Measurements from ENCODE around the gene ST8SIA4. TPM values are rescaled to one million over a fixed set of nuclear protein-coding genes. Genes with fewer than 3 reads are reported as not detected.

The ST8SIA4 gene
- total and polyA plus RNA-seq, 8 donors, result 9.4 to 38.5 (median 11.2) TPM

GRCh38 chr5:100872408-100873190 is 30.5 kb downstream of the ST8SIA4 start:
- Histone ChIP-seq H3K4me1 (peaks cover 0 to 14% of the 10 kb centered on the region in 2 donors), H3K4me3 (no peak overlapping the region), H3K27ac (no peak overlapping the region), H3K36me3 (peaks cover 0 to 19% of the 10 kb centered on the region in 2 donors), H3K27me3 (no peaks in the 10 kb centered on the region), H3K9me3 (no peaks in the 10 kb centered on the region)
- intact Hi-C loops (cut with DNase I), result no loop called here
- no peak for TF ChIP-seq CTCF (IDR thresholded peaks at IDR 0.05)
- DNase-seq (no peak), ATAC-seq (no peak)

GRCh38 chr5:100867039-100867562 is 36.0 kb downstream of the ST8SIA4 start:
- Histone ChIP-seq H3K4me1 (no peaks in the 10 kb centered on the region), H3K27me3 (no peaks in the 10 kb centered on the region), H3K9me3 (no peaks in the 10 kb centered on the region), H3K36me3 (peaks cover 0 to 19% of the 10 kb centered on the region in 2 donors), H3K27ac (no peak overlapping the region), H3K4me3 (no peak overlapping the region)
- no peak for TF ChIP-seq CTCF (IDR thresholded peaks at IDR 0.05)
- no peak for ATAC-seq
- intact Hi-C loops (cut with DNase I), result no loop called here
- no peak for DNase-seq

- intact Hi-C loops (cut with DNase I), result no loop called here
- H3K9me3 ChIP-seq, result no peaks in the 10 kb centered on the region
- ATAC-seq, result no peak
These were observed 38.2 kb downstream of the ST8SIA4 start for GRCh38 chr5:100864931-100865330.

GRCh38 chr5:100863739-100864138 is 39.3 kb downstream of the ST8SIA4 start:
- Histone ChIP-seq H3K36me3 (peaks cover 0 to 5% of the 10 kb centered on the region in 2 donors), H3K4me3 (no peak overlapping the region), H3K9me3 (no peaks in the 10 kb centered on the region), H3K4me1 (no peaks in the 10 kb centered on the region), H3K27ac (no peak overlapping the region), H3K27me3 (no peaks in the 10 kb centered on the region)
- intact Hi-C loops (cut with DNase I), result no loop called here
- DNase-seq (no peak), ATAC-seq (no peak)
- no peak for TF ChIP-seq CTCF (IDR thresholded peaks at IDR 0.05)

More at GRCh38 chr5:100864931-100865330, 38.2 kb downstream of the ST8SIA4 start:
- TF ChIP-seq CTCF (IDR thresholded peaks at IDR 0.05), result no peak
- no peaks in the 10 kb centered on the region for H3K4me1 ChIP-seq
- H3K27ac ChIP-seq, result no peak overlapping the region
- no peaks in the 10 kb centered on the region for H3K27me3 ChIP-seq
- H3K36me3 ChIP-seq, result peaks cover 0 to 15% of the 10 kb centered on the region in 2 donors
- H3K4me3 ChIP-seq, result no peak overlapping the region
- no peak for DNase-seq

GRCh38 chr5:100861148-100861547 is 41.9 kb downstream of the ST8SIA4 start:
- ATAC-seq (no peak), DNase-seq (no peak)
- H3K4me1 ChIP-seq, result no peaks in the 10 kb centered on the region
- H3K27me3 ChIP-seq, result no peaks in the 10 kb centered on the region
- intact Hi-C loops (cut with DNase I), result no loop called here
- H3K36me3 ChIP-seq, result peaks cover 0 to 2% of the 10 kb centered on the region in 2 donors
- no peak overlapping the region for H3K4me3 ChIP-seq
- H3K9me3 ChIP-seq, result no peaks in the 10 kb centered on the region
- H3K27ac ChIP-seq, result no peak overlapping the region
- TF ChIP-seq CTCF (IDR thresholded peaks at IDR 0.05), result no peak

Data from left lung (tissue), 10 donors.